Retinal pigment epithelial cell (primary cell): ENCODE measurements around the gene CLEC16A.

Experiments used
- DNase-seq: peaks from one replicate; pipeline ENCODE4 v3.0.0-alpha.2; 2010; ENCODE audit warnings: low read depth
- H3K4me3 ChIP-seq: 2 replicates; pipeline ENCODE4 v1.5.1; 2011; ENCODE audit warnings: mild to moderate bottlenecking, low read length, control low read depth, moderate library complexity
- TF ChIP-seq, protein P1 (sequence below): conservative IDR thresholded peaks from 2 replicates; pipeline ENCODE4 v1.5.1; 2011; ENCODE audit warnings: low read depth, low read length, control low read depth, inconsistent platforms

Gene CLEC16A

GRCh38 chr16:11105038-11105903 lies 160.9 kb downstream of the CLEC16A start:
- DNase-seq, result peak; percentile 69
- TF ChIP-seq, protein P1, sequence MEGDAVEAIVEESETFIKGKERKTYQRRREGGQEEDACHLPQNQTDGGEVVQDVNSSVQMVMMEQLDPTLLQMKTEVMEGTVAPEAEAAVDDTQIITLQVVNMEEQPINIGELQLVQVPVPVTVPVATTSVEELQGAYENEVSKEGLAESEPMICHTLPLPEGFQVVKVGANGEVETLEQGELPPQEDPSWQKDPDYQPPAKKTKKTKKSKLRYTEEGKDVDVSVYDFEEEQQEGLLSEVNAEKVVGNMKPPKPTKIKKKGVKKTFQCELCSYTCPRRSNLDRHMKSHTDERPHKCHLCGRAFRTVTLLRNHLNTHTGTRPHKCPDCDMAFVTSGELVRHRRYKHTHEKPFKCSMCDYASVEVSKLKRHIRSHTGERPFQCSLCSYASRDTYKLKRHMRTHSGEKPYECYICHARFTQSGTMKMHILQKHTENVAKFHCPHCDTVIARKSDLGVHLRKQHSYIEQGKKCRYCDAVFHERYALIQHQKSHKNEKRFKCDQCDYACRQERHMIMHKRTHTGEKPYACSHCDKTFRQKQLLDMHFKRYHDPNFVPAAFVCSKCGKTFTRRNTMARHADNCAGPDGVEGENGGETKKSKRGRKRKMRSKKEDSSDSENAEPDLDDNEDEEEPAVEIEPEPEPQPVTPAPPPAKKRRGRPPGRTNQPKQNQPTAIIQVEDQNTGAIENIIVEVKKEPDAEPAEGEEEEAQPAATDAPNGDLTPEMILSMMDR, result no peak
- no peak overlapping the region for H3K4me3 ChIP-seq

- no peak overlapping the region for H3K4me3 ChIP-seq
- TF ChIP-seq, protein P1, result no peak
- no peak for DNase-seq
Measured at GRCh38 chr16:11106726-11107125, 162.4 kb downstream of the CLEC16A start.

GRCh38 chr16:11107780-11108465 lies 163.6 kb downstream of the CLEC16A start:
- no peak for DNase-seq
- TF ChIP-seq, protein P1, result no peak
- no peak overlapping the region for H3K4me3 ChIP-seq

DNA sequence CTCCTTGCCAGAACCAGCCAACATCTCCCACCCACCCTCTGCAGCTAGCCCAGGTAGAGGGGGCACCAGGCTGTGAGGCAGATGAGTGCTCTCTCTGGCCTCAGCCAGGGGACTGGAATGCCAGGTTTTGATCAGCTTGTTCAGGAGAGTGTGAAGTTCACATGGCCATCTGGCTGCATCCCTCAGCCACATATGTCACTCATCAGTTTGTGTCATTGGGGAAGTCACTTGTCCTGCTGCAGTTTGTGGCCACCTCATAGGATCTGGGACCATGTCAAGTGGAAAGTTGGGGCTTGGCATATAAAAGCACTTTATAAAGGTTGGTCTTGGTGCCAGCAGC lies 164.1 kb downstream of the CLEC16A start:
- DNase-seq, result no peak
- TF ChIP-seq, protein P1, result no peak
- H3K4me3 ChIP-seq, result no peak overlapping the region

DNA sequence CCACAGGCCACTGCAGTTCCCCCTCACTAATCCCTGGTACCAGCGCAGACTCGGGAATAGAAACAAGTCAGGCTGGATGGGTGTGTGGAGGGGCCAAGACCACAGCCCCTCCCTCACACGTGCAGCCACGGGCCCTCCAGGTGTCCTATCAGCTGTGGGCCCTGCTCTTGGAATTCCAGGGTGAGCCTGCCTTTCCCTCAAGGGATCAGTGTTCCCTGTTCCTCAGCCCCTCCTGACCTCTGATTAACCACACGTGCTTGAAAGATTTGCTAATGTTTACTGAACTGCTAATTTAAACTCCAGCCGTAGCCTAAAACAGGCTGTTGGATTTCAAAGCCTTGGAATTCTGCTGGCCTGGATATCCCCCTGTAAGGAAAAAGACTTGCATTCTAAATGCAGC lies 165.2 kb downstream of the CLEC16A start:
- no peak for DNase-seq
- TF ChIP-seq, protein P1, result no peak
- H3K4me3 ChIP-seq, result no peak overlapping the region

- H3K4me3 ChIP-seq, result no peak overlapping the region
- no peak for DNase-seq
- TF ChIP-seq, protein P1, result no peak
Measured at GRCh38 chr16:11111150-11111549, 166.8 kb downstream of the CLEC16A start.
